B cell (primary cell): ENCODE data around the gene GTF2A1. TPM values are rescaled to one million over a fixed set of nuclear protein-coding genes. Genes with fewer than 3 reads are reported as not detected.

Experiments
- ATAC-seq: fragments of 200-7000 bp; cut with Tn5 transposase; one replicate; pipeline ENCODE4 v1.10.0; 2021; ENCODE audit warnings: low read depth, mild to moderate bottlenecking, moderate number of reproducible peaks, moderate library complexity
- CTCF ChIA-PET: fragments of 350-600 bp; sonication (Branson Sonifier 250); formaldehyde crosslinking; loops from one replicate; lab custom pipeline; 2021; ENCODE audit warnings: antibody characterized with exemption, inconsistent platforms; lab: Charles Lee
- POLR2A ChIA-PET: fragments of 350-600 bp; sonication (Branson Sonifier 250); formaldehyde crosslinking; loops from one replicate; lab custom pipeline; 2021; ENCODE audit warnings: antibody characterized with exemption; lab: Charles Lee
- DNase-seq: peaks from one replicate; pipeline ENCODE4 v3.0.0; 2013
- H2AFZ ChIP-seq: 2 replicates; pipeline ENCODE4 v1.6.1; 2012; ENCODE audit warnings: mild to moderate bottlenecking, low read depth, low read length; ENCODE audit not compliant: insufficient read depth, poor library complexity, severe bottlenecking
- H3K27ac ChIP-seq, 2 donors: 1 replicate in 1 of 2; 2 replicates in 1 of 2; pipeline ENCODE4 v1.5.1; 2012 to 2013; ENCODE audit warnings: low read length in 2 of 2, mild to moderate bottlenecking in 2 of 2, moderate library complexity in 1 of 2
- H3K27me3 ChIP-seq, 4 experiments: fragments of 200-600 bp in 1 of 4; sonication (generic) in 1 of 4; replicated peaks in 1 of 4; 1 replicate in 2 of 4; 2 replicates in 2 of 4; pipeline versions ENCODE4 v1.6.1 to v1.7.0; 2013 to 2016; ENCODE audit warnings: low read length in 3 of 4, mild to moderate bottlenecking in 2 of 4, mixed read lengths in 1 of 4, moderate library complexity in 1 of 4; ENCODE audit not compliant: insufficient read depth in 4 of 4, control insufficient read depth in 3 of 4; ENCODE audit errors: control extremely low read depth in 1 of 4
- H3K36me3 ChIP-seq, 2 experiments: replicated peaks in 1 of 2; 1 replicate in 1 of 2; 2 replicates in 1 of 2; pipeline versions ENCODE4 v1.6.1 to v1.7.1; 2013; ENCODE audit warnings: low read length in 1 of 2; ENCODE audit not compliant: insufficient read depth in 2 of 2, control insufficient read depth in 1 of 2; ENCODE audit errors: control extremely low read depth in 1 of 2, extremely low read depth in 1 of 2
- H3K4me1 ChIP-seq, 2 donors: fragments of 200-600 bp in 1 of 2; sonication (generic) in 1 of 2; 1 replicate in 1 of 2; 2 replicates in 1 of 2; pipeline versions ENCODE4 v1.5.1 to v1.6.1; 2013 to 2017; ENCODE audit warnings: low read length in 2 of 2; ENCODE audit not compliant: control insufficient read depth in 2 of 2, insufficient read depth in 2 of 2
- H3K4me2 ChIP-seq: replicated peaks from 2 replicates; pipeline ENCODE3; 2012; ENCODE audit warnings: mild to moderate bottlenecking, low read depth, low read length; ENCODE audit not compliant: poor library complexity, severe bottlenecking
- H3K4me3 ChIP-seq, 5 experiments: fragments of 200-600 bp in 1 of 5; sonication (generic) in 1 of 5; 1 replicate in 3 of 5; 2 replicates in 2 of 5; pipeline versions ENCODE4 v1.5.1 to v1.7.0; 2011 to 2016; ENCODE audit warnings: low read length in 4 of 5, mild to moderate bottlenecking in 4 of 5, low read depth in 2 of 5, control low read depth in 1 of 5, moderate library complexity in 1 of 5; ENCODE audit not compliant: insufficient read depth in 1 of 5; ENCODE audit errors: control extremely low read depth in 1 of 5, extremely low read depth in 1 of 5
- H3K79me2 ChIP-seq: fragments of 200-600 bp; sonication (generic); one replicate; pipeline ENCODE4 v1.6.0; 2016; ENCODE audit warnings: low read length; ENCODE audit not compliant: control insufficient read depth, insufficient read depth
- H3K9ac ChIP-seq: fragments of 200-600 bp; sonication (generic); 2 replicates; pipeline ENCODE4 v1.6.1; 2017; ENCODE audit warnings: mild to moderate bottlenecking, low read length, moderate library complexity
- H3K9me3 ChIP-seq, 3 donors: one replicate each; pipeline versions ENCODE4 v1.6.1 to v1.7.1; 2013; ENCODE audit warnings: low read length in 2 of 3; ENCODE audit not compliant: control insufficient read depth in 2 of 3, insufficient read depth in 1 of 3; ENCODE audit errors: control extremely low read depth in 1 of 3
- H4K20me1 ChIP-seq: 2 replicates; pipeline ENCODE4 v1.6.0; 2012; ENCODE audit warnings: mild to moderate bottlenecking, low read length; ENCODE audit not compliant: insufficient read depth, control insufficient read depth, poor library complexity, severe bottlenecking
- H3K27ac Mint-ChIP-seq: one replicate; pipeline ENCODE4 v1.8.0; 2021; ENCODE audit warnings: mixed read lengths
- H3K27me3 Mint-ChIP-seq: one replicate; pipeline ENCODE4 v1.8.0; 2021; ENCODE audit warnings: mixed read lengths
- H3K4me1 Mint-ChIP-seq: one replicate; pipeline ENCODE4 v1.8.0; 2021; ENCODE audit warnings: mixed read lengths
- H3K4me3 Mint-ChIP-seq: one replicate; pipeline ENCODE4 v1.8.0; 2021; ENCODE audit warnings: mixed read lengths
- H3K9me3 Mint-ChIP-seq: one replicate; pipeline ENCODE4 v1.8.0; 2022; ENCODE audit warnings: mixed read lengths; ENCODE audit not compliant: insufficient read depth
- EZH2 ChIP-seq: IDR thresholded peaks from 2 replicates; pipeline ENCODE4 v1.6.1; 2012; ENCODE audit warnings: borderline replicate concordance, low read depth, mild to moderate bottlenecking, moderate library complexity, low read length; ENCODE audit not compliant: insufficient read depth, poor library complexity, severe bottlenecking
- WGBS: methylation state at CpG from one replicate; pipeline ENCODE4 v1.1.5; 2013; ENCODE audit warnings: missing lambda C conversion rate; ENCODE audit not compliant: insufficient coverage; 5-methylcytosine and 5-hydroxymethylcytosine counted together
- intact Hi-C: fragments of 100-400 bp; cut with micrococcal nuclease; formaldehyde crosslinking; loops from one replicate; pipeline ENCODE4 v1.10.0; 2022
- polyA plus RNA-seq: library from polyadenylated mRNA; depleted of rRNA; stranded (reverse); fragments of >200 nt; gene quantifications from 2 replicates; pipeline ENCODE4 v1.2.3, GENCODE V29; 2012
- total RNA-seq, 2 donors: library from RNA; stranded (reverse); fragments of 120-200 nt in 1 of 2; gene quantifications; 1 replicate in 1 of 2; 2 replicates in 1 of 2; pipeline versions ENCODE4 v1.2.3 to v1.2.4, GENCODE V29; 2013 to 2022
- TF ChIP-seq, protein P1 (sequence below): fragments of 200-600 bp; IDR thresholded peaks from one replicate; pipeline ENCODE4 v1.8.0; 2022; ENCODE audit warnings: antibody characterized with exemption, mild to moderate bottlenecking

The GTF2A1 gene
- total and polyA plus RNA-seq, 2 donors (not counting 1 experiment from before 2014, with no cell fraction given), result 7.1 to 45.1 TPM

DNA sequence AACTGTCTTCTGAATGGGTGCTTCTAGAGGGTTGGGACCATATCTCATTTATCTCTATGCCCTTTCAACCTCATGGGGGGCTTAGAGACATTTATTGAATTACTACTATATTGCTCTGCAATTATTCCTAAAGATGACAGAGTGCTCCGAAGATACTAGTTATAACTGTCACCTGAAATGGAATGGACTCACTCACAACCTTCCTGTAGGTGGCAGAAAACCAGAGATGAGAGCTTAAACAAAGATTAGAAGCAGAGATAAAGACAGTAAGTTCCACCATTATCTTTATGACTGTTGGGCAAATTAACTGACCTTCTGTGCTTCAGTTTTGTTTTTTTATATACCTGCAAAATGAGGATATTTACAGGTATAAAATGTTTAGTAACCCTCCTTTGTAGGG is 31.5 kb upstream of the GTF2A1 start:
- Histone ChIP-seq H3K4me1 (peaks cover 12 to 14% of the 10 kb centered on the region in 2 donors), H3K9me3 (peaks cover 0 to 4% (median 0%) of the 10 kb centered on the region in 3 donors), H3K27ac (no peak overlapping the region), H3K4me2 (no peak overlapping the region), H2AFZ (no peak overlapping the region), H3K27me3 (no peaks in the 10 kb centered on the region), H3K36me3 (no peaks in the 10 kb centered on the region), H3K79me2 (no peaks in the 10 kb centered on the region), H3K9ac (no peak overlapping the region), H4K20me1 (no peaks in the 10 kb centered on the region), H3K4me3 (no peak overlapping the region)
- DNase-seq, result no peak
- no peak overlapping the region for H3K4me3 Mint-ChIP-seq
- H3K27ac Mint-ChIP-seq, result no peak overlapping the region
- H3K9me3 Mint-ChIP-seq, result no peaks in the 10 kb centered on the region
- no peak for ATAC-seq
- POLR2A ChIA-PET, result no interaction called here
- H3K27me3 Mint-ChIP-seq, result peaks cover 7% of the 10 kb centered on the region
- no CpG with 5 or more reads among the region's 1 CpG for WGBS
- peaks cover 11% of the 10 kb centered on the region for H3K4me1 Mint-ChIP-seq
- intact Hi-C loops, result no loop called here
- no peak for TF ChIP-seq EZH2
- TF ChIP-seq, protein P1, sequence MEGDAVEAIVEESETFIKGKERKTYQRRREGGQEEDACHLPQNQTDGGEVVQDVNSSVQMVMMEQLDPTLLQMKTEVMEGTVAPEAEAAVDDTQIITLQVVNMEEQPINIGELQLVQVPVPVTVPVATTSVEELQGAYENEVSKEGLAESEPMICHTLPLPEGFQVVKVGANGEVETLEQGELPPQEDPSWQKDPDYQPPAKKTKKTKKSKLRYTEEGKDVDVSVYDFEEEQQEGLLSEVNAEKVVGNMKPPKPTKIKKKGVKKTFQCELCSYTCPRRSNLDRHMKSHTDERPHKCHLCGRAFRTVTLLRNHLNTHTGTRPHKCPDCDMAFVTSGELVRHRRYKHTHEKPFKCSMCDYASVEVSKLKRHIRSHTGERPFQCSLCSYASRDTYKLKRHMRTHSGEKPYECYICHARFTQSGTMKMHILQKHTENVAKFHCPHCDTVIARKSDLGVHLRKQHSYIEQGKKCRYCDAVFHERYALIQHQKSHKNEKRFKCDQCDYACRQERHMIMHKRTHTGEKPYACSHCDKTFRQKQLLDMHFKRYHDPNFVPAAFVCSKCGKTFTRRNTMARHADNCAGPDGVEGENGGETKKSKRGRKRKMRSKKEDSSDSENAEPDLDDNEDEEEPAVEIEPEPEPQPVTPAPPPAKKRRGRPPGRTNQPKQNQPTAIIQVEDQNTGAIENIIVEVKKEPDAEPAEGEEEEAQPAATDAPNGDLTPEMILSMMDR, result no peak
- CTCF ChIA-PET, result no interaction called here

DNA sequence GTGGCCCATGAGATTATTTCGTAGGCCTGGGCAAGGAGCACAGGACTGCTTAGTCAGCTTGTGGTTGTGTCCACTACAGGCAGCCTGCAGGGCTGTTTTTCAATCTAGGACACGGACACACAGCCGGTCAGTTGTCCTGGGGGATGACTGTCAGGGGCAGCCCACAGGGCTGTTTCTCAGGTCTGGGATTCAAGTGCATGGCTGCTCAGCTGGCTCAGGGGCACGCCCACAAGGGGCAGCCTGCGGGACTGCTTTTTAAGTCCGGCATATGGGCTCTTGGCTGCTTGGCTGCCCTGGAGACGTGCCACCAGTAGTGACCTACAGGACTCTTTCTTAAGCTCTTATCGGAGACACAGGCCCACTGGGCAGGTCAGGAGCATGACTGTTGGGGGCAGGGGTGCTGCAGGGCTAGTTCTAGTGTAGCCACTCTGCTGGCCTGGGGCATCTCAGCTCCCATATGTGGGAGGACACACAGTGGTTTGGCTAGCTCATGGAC is 26.6 kb upstream of the GTF2A1 start:
- ChIA-PET POLR2A (no interaction called here), CTCF (no interaction called here)
- no peak overlapping the region for H3K27ac Mint-ChIP-seq
- H3K4me1 ChIP-seq, result no peaks in the 10 kb centered on the region
- peaks cover 0 to 15% (median 0%) of the 10 kb centered on the region in 3 donors for H3K9me3 ChIP-seq
- DNase-seq, result no peak
- no peak overlapping the region for H3K4me3 ChIP-seq
- TF ChIP-seq, protein P1, result no peak
- TF ChIP-seq EZH2, result no peak
- H3K27me3 Mint-ChIP-seq, result peaks cover 14% of the 10 kb centered on the region
- no peak for ATAC-seq
- no peak overlapping the region for H3K4me2 ChIP-seq
- no peaks in the 10 kb centered on the region for H3K36me3 ChIP-seq
- no peak overlapping the region for H2AFZ ChIP-seq
- no peak overlapping the region for H3K27ac ChIP-seq
- WGBS, result 75% methylated on average over 8 of the region's 8 CpGs
- no peak overlapping the region for H3K9ac ChIP-seq
- H3K79me2 ChIP-seq, result no peaks in the 10 kb centered on the region
- no peaks in the 10 kb centered on the region for H4K20me1 ChIP-seq
- H3K9me3 Mint-ChIP-seq, result no peaks in the 10 kb centered on the region
- no peak overlapping the region for H3K4me3 Mint-ChIP-seq
- no peaks in the 10 kb centered on the region for H3K27me3 ChIP-seq
- no peaks in the 10 kb centered on the region for H3K4me1 Mint-ChIP-seq
- intact Hi-C loops, result no loop called here
